Measurements from ENCODE around the gene PCDHGC3. TPM values are rescaled to one million over a fixed set of nuclear protein-coding genes. Genes with fewer than 3 reads are reported as not detected.
"Not testable (repeated sequence)": the region's sequence is repeated elsewhere in the genome, so short reads cannot be mapped to it uniquely, and the experiment has no call there.

The PCDHGC3 gene
- total RNA-seq, 1 experiment from 2014 or later, result 17.3 TPM

GRCh38 chr5:141431286-141431685 lies 44.5 kb upstream of the PCDHGC3 start:
- Mint-ChIP-seq H3K27me3 (ENCODE audit: insufficient read depth, unreplicated experiment) (no peaks in the 10 kb centered on the region), H3K4me3 (ENCODE audit: unreplicated experiment) (no peak overlapping the region), H3K27ac (ENCODE audit: low read depth, unreplicated experiment) (no peak overlapping the region), H3K4me1 (ENCODE audit: insufficient read depth, unreplicated experiment) (no peaks in the 10 kb centered on the region), H3K36me3 (ENCODE audit: insufficient read depth, unreplicated experiment) (no peaks in the 10 kb centered on the region), H3K9me3 (ENCODE audit: unreplicated experiment) (peaks cover 52% of the 10 kb centered on the region)
- ChIA-PET POLR2A (no interaction called here), CTCF (interaction anchor here (0.5 to 1.4 kb wide), 5 partner anchors 8 to 208 kb away, joined by 3 to 4 read pairs (median 3); no protein-coding TSS in a partner anchor)
- no TSS peak for BruUV-seq (replicated peaks)
- no peak for DNase-seq (ENCODE audit: unreplicated experiment)
- intact Hi-C loops (cut with micrococcal nuclease), result no loop called here
- TF ChIP-seq CTCF (IDR thresholded peaks at IDR 0.05; ENCODE audit: unreplicated experiment), result no peak

GRCh38 chr5:141432308-141432707 lies 43.5 kb upstream of the PCDHGC3 start:
- peaks cover 42% of the 10 kb centered on the region for H3K9me3 Mint-ChIP-seq (ENCODE audit: unreplicated experiment)
- CTCF ChIA-PET, result interaction anchor here (0.7 kb wide), 2 partner anchors 19 to 48 kb away, joined by 3 read pairs; no protein-coding TSS in a partner anchor
- H3K4me3 Mint-ChIP-seq (ENCODE audit: unreplicated experiment); intact Hi-C loops (cut with micrococcal nuclease); BruUV-seq (replicated peaks); H3K36me3 Mint-ChIP-seq (ENCODE audit: insufficient read depth, unreplicated experiment); H3K27ac Mint-ChIP-seq (ENCODE audit: low read depth, unreplicated experiment); DNase-seq (ENCODE audit: unreplicated experiment); POLR2A ChIA-PET; H3K4me1 Mint-ChIP-seq (ENCODE audit: insufficient read depth, unreplicated experiment); H3K27me3 Mint-ChIP-seq (ENCODE audit: insufficient read depth, unreplicated experiment): not testable (repeated sequence)

- H3K27ac Mint-ChIP-seq (ENCODE audit: low read depth, unreplicated experiment); H3K4me3 Mint-ChIP-seq (ENCODE audit: unreplicated experiment); H3K36me3 Mint-ChIP-seq (ENCODE audit: insufficient read depth, unreplicated experiment); POLR2A ChIA-PET; DNase-seq (ENCODE audit: unreplicated experiment); intact Hi-C loops (cut with micrococcal nuclease); BruUV-seq (replicated peaks); H3K27me3 Mint-ChIP-seq (ENCODE audit: insufficient read depth, unreplicated experiment); H3K4me1 Mint-ChIP-seq (ENCODE audit: insufficient read depth, unreplicated experiment): not testable (repeated sequence)
- H3K9me3 Mint-ChIP-seq (ENCODE audit: unreplicated experiment), result peaks cover 42% of the 10 kb centered on the region
- CTCF ChIA-PET, result interaction anchor here (0.7 kb wide), 1 partner anchor 19 kb away, joined by 3 read pairs; no protein-coding TSS in a partner anchor
These were observed 43.0 kb upstream of the PCDHGC3 start for GRCh38 chr5:141432726-141433125.

GRCh38 chr5:141434006-141434405 lies 41.8 kb upstream of the PCDHGC3 start:
- peaks cover 35% of the 10 kb centered on the region for H3K9me3 Mint-ChIP-seq (ENCODE audit: unreplicated experiment)
- no peaks in the 10 kb centered on the region for H3K4me1 Mint-ChIP-seq (ENCODE audit: insufficient read depth, unreplicated experiment)

GRCh38 chr5:141437221-141437620 lies 38.5 kb upstream of the PCDHGC3 start:
- Mint-ChIP-seq H3K36me3 (ENCODE audit: insufficient read depth, unreplicated experiment) (peaks cover 4% of the 10 kb centered on the region), H3K4me1 (ENCODE audit: insufficient read depth, unreplicated experiment) (no peaks in the 10 kb centered on the region), H3K27ac (ENCODE audit: low read depth, unreplicated experiment) (no peak overlapping the region), H3K4me3 (ENCODE audit: unreplicated experiment) (no peak overlapping the region), H3K27me3 (ENCODE audit: insufficient read depth, unreplicated experiment) (no peaks in the 10 kb centered on the region), H3K9me3 (ENCODE audit: unreplicated experiment) (peaks cover 27% of the 10 kb centered on the region)
- ChIA-PET POLR2A (no interaction called here), CTCF (interaction anchor here (2.0 kb wide), 1 partner anchor 87 kb away, joined by 5 read pairs; no protein-coding TSS in a partner anchor)
- no TSS peak for BruUV-seq (replicated peaks)
- TF ChIP-seq CTCF (IDR thresholded peaks at IDR 0.05; ENCODE audit: unreplicated experiment), result no peak
- DNase-seq (ENCODE audit: unreplicated experiment), result no peak
- intact Hi-C loops (cut with micrococcal nuclease), result no loop called here

More at GRCh38 chr5:141434006-141434405, 41.8 kb upstream of the PCDHGC3 start:
- Mint-ChIP-seq H3K4me3 (ENCODE audit: unreplicated experiment) (no peak overlapping the region), H3K27me3 (ENCODE audit: insufficient read depth, unreplicated experiment) (no peaks in the 10 kb centered on the region), H3K36me3 (ENCODE audit: insufficient read depth, unreplicated experiment) (no peaks in the 10 kb centered on the region), H3K27ac (ENCODE audit: low read depth, unreplicated experiment) (no peak overlapping the region)
- intact Hi-C loops (cut with micrococcal nuclease), result no loop called here
- ChIA-PET CTCF (interaction anchor here (0.5 kb wide), 1 partner anchor 133 kb away, joined by 8 read pairs; no protein-coding TSS in a partner anchor), POLR2A (no interaction called here)
- no peak for TF ChIP-seq CTCF (IDR thresholded peaks at IDR 0.05; ENCODE audit: unreplicated experiment)
- DNase-seq (ENCODE audit: unreplicated experiment), result no peak
- no TSS peak for BruUV-seq (replicated peaks)

Data from MCF 10A (cell line).